B cell (primary cell): ENCODE measurements around the gene CCDC187.

Experiments used
- CTCF ChIP-seq: fragments of 200-600 bp; IDR thresholded peaks from one replicate; pipeline ENCODE4 v1.8.0; 2022; ENCODE audit warnings: antibody characterized with exemption, mild to moderate bottlenecking
- EZH2 ChIP-seq: IDR thresholded peaks from 2 replicates; pipeline ENCODE4 v1.6.1; 2012; ENCODE audit warnings: borderline replicate concordance, low read depth, mild to moderate bottlenecking, moderate library complexity, low read length; ENCODE audit not compliant: insufficient read depth, poor library complexity, severe bottlenecking

- TF ChIP-seq CTCF, result no peak
- TF ChIP-seq EZH2, result no peak
These were observed 5.9 kb upstream of the CCDC187 start for GRCh38 chr9:136309806-136310220.
